Hepatocyte (in vitro differentiated cells): ENCODE data around the gene DAP. TPM values are rescaled to one million over a fixed set of nuclear protein-coding genes. Genes with fewer than 3 reads are reported as not detected.

Experiments
- DNase-seq: peaks from one replicate; pipeline ENCODE4 v3.0.0-alpha.2; 2016; ENCODE audit warnings: low spot score
- H2AFZ ChIP-seq: fragments of 200-600 bp; sonication (generic); 2 replicates; pipeline ENCODE4 v1.6.0; 2016; ENCODE audit warnings: antibody characterized with exemption, mild to moderate bottlenecking
- H3K27ac ChIP-seq: fragments of 200-600 bp; sonication (generic); 2 replicates; pipeline ENCODE4 v1.5.1; 2016; ENCODE audit warnings: mild to moderate bottlenecking
- H3K27me3 ChIP-seq: fragments of 200-600 bp; sonication (generic); 2 replicates; pipeline ENCODE4 v1.6.1; 2016
- H3K36me3 ChIP-seq: fragments of 200-600 bp; sonication (generic); replicated peaks from 2 replicates; pipeline ENCODE4 v1.5.1; 2016; ENCODE audit warnings: low read depth; ENCODE audit not compliant: insufficient read depth
- H3K4me1 ChIP-seq: fragments of 200-600 bp; sonication (generic); 2 replicates; pipeline ENCODE4 v1.5.1; 2016; ENCODE audit warnings: mild to moderate bottlenecking, moderate library complexity; ENCODE audit not compliant: insufficient read depth
- H3K4me2 ChIP-seq: fragments of 200-600 bp; sonication (generic); 2 replicates; pipeline ENCODE4 v1.6.0; 2016
- H3K4me3 ChIP-seq: fragments of 200-600 bp; sonication (generic); 2 replicates; pipeline ENCODE4 v1.5.1; 2016; ENCODE audit warnings: mild to moderate bottlenecking
- H3K79me2 ChIP-seq: fragments of 200-600 bp; sonication (generic); 2 replicates; pipeline ENCODE4 v1.6.0; 2017; ENCODE audit warnings: mild to moderate bottlenecking
- H3K9me2 ChIP-seq: fragments of 200-600 bp; sonication (generic); replicated peaks from 2 replicates; pipeline ENCODE4 v1.6.0; 2017; ENCODE audit warnings: mild to moderate bottlenecking; ENCODE audit not compliant: insufficient read depth
- H3K9me3 ChIP-seq: fragments of 200-600 bp; sonication (generic); 2 replicates; pipeline ENCODE4 v1.5.1; 2016; ENCODE audit warnings: low read depth, mild to moderate bottlenecking
- H4K20me1 ChIP-seq: fragments of 200-600 bp; sonication (generic); 2 replicates; pipeline ENCODE4 v1.6.0; 2016; ENCODE audit warnings: mild to moderate bottlenecking; ENCODE audit not compliant: insufficient read depth, poor library complexity, severe bottlenecking
- EZH2 ChIP-seq: fragments of 200-600 bp; sonication (generic); IDR thresholded peaks from 2 replicates; pipeline ENCODE4 v1.6.1; 2016; ENCODE audit warnings: antibody characterized with exemption, mild to moderate bottlenecking, borderline replicate concordance
- EZH2phosphoT487 ChIP-seq: fragments of 200-600 bp; sonication (generic); IDR thresholded peaks from one replicate; pipeline ENCODE4 v1.6.1; 2018; ENCODE audit warnings: antibody characterized with exemption, mild to moderate bottlenecking, low read depth, moderate library complexity; ENCODE audit not compliant: unreplicated experiment, severe bottlenecking
- WGBS: methylation state at CpG from one replicate; pipeline ENCODE4 v1.1.6; 2016; ENCODE audit warnings: low lambda C conversion rate; ENCODE audit errors: missing lambda C conversion rate; 5-methylcytosine and 5-hydroxymethylcytosine counted together
- polyA plus RNA-seq: library from polyadenylated mRNA; unstranded; fragments of >200 nt; fragmentation: Nextera tagmentation; extraction: Ambion mirVana; gene quantifications from 2 replicates; pipeline ENCODE4 v1.2.1, GENCODE V29; 2016
- total RNA-seq: library from RNA; depleted of rRNA; stranded (reverse); fragments of >200 nt; gene quantifications from 2 replicates; pipeline ENCODE4 v1.2.3, GENCODE V29; 2014
- TF ChIP-seq, protein P1 (sequence below): fragments of 200-600 bp; sonication (generic); IDR thresholded peaks from 2 replicates; pipeline ENCODE4 v1.5.1; 2016; ENCODE audit warnings: antibody characterized with exemption, mild to moderate bottlenecking; ENCODE audit not compliant: poor library complexity

DAP gene
- total and polyA plus RNA-seq, 2 experiments from 2014 or later, result 74.8 to 196 TPM

DNA sequence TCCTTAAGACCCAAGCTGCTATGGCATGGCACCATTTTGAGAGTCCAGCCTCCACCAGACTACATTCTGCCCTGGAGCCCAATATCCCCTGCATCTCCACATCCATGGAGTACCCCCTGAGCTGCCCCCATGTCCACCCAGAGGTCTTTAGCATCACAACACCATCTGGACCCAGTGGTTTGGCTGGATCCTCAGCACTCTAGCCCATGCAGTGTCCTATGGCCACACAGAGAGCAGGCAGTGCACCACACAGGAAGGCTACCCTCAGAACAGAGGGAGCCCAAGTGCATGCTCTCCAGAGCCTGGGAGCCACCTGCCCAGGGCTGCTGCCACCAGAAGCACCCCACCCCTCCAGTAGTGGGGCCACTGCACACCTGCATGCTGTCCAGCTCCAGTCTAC, 18.6 kb upstream of the DAP start:
- Histone ChIP-seq H2AFZ (no peak overlapping the region), H3K79me2 (no peaks in the 10 kb centered on the region), H3K4me2 (no peak overlapping the region), H3K27ac (no peak overlapping the region), H3K4me3 (no peak overlapping the region), H4K20me1 (no peaks in the 10 kb centered on the region), H3K36me3 (no peaks in the 10 kb centered on the region), H3K9me3 (no peaks in the 10 kb centered on the region), H3K9me2 (no peaks in the 10 kb centered on the region), H3K27me3 (no peaks in the 10 kb centered on the region), H3K4me1 (peaks cover 12% of the 10 kb centered on the region)
- TF ChIP-seq, protein P1, sequence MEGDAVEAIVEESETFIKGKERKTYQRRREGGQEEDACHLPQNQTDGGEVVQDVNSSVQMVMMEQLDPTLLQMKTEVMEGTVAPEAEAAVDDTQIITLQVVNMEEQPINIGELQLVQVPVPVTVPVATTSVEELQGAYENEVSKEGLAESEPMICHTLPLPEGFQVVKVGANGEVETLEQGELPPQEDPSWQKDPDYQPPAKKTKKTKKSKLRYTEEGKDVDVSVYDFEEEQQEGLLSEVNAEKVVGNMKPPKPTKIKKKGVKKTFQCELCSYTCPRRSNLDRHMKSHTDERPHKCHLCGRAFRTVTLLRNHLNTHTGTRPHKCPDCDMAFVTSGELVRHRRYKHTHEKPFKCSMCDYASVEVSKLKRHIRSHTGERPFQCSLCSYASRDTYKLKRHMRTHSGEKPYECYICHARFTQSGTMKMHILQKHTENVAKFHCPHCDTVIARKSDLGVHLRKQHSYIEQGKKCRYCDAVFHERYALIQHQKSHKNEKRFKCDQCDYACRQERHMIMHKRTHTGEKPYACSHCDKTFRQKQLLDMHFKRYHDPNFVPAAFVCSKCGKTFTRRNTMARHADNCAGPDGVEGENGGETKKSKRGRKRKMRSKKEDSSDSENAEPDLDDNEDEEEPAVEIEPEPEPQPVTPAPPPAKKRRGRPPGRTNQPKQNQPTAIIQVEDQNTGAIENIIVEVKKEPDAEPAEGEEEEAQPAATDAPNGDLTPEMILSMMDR, result no peak
- TF ChIP-seq EZH2, result no peak
- TF ChIP-seq EZH2phosphoT487, result no peak
- no peak for DNase-seq

DNA sequence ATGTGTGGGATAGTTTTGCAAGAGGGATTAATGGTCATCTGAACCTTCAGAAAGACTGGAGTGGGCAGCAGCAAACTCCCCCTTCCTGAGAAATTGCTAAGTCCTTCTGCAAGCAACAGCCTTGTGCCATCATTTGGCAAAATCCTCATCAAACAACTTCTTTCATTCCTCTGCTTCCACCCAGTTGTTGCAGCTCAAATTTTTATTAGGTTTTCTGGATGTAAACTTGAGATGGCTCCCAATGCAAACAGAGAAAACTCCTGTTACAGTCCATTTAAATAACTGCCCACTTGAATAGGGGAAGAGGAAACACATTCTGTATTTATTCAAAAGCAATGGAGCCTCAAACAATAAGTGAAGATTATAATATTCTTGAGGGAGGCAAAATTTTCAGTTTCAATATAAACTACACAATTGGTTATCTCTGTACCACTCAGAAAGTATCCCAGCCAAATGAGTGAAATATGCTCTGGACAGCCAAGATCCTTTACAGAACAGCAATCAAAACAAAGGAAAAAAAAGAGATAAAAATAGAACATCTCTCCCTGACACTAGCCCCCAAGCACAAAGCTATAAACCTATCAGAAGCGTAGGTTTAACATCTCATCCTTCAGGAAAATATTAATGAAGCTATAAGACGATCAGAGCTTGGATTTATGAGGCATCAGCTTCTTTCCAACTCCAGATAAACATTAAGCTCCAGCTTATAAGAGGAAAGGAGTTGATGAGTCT, 17.3 kb upstream of the DAP start:
- H3K27me3 ChIP-seq, result no peaks in the 10 kb centered on the region
- no peaks in the 10 kb centered on the region for H3K9me3 ChIP-seq
- H3K4me2 ChIP-seq, result peak overlapping the region; percentile 9
- 33% methylated on average over 2 of the region's 2 CpGs for WGBS
- no peaks in the 10 kb centered on the region for H3K9me2 ChIP-seq
- H2AFZ ChIP-seq, result no peak overlapping the region
- no peak overlapping the region for H3K4me3 ChIP-seq
- no peaks in the 10 kb centered on the region for H4K20me1 ChIP-seq
- TF ChIP-seq EZH2 (no peak), EZH2phosphoT487 (no peak)
- TF ChIP-seq, protein P1, result no peak
- peak overlapping the region; percentile 1 for H3K27ac ChIP-seq
- H3K36me3 ChIP-seq, result no peaks in the 10 kb centered on the region
- DNase-seq, result no peak
- H3K4me1 ChIP-seq, result peaks cover 12% of the 10 kb centered on the region
- H3K79me2 ChIP-seq, result no peaks in the 10 kb centered on the region

DNA sequence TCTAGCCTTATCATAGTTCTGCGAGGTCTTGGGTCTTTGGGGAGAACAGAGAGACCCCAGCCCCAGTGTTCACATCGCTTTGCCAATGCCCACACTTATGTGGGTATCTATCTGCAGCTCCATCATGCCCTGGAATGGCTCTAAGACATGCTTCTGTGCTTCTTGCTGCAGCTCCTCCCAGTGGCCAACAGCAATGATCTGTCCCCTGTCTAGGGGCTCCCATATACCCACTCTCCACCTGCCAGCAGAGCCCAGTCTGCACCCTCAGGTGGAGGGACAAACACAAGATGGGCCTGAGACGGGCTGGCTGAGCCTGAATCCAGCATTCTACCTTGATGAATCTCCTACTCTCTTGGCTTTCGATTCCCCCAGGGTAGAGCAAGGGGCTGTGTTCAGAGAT, 14.6 kb upstream of the DAP start:
- Histone ChIP-seq H3K27ac (no peak overlapping the region), H2AFZ (no peak overlapping the region), H3K4me1 (peaks cover 12% of the 10 kb centered on the region), H3K36me3 (no peaks in the 10 kb centered on the region), H3K27me3 (no peaks in the 10 kb centered on the region), H3K4me3 (no peak overlapping the region), H3K9me2 (no peaks in the 10 kb centered on the region), H3K4me2 (no peak overlapping the region), H3K9me3 (no peaks in the 10 kb centered on the region), H4K20me1 (no peaks in the 10 kb centered on the region), H3K79me2 (no peaks in the 10 kb centered on the region)
- 68% methylated on average over 4 of the region's 4 CpGs for WGBS
- TF ChIP-seq EZH2 (no peak), EZH2phosphoT487 (no peak)
- TF ChIP-seq, protein P1, result no peak
- DNase-seq, result no peak
